Ascending aorta (tissue), 2 donors: ENCODE measurements around the gene TAS1R2. TPM values are rescaled to one million over a fixed set of nuclear protein-coding genes. Genes with fewer than 3 reads are reported as not detected.

Experiments used
- DNase-seq, 2 donors: peaks; one replicate each; pipeline ENCODE4 v3.0.0-alpha.2; 2019; ENCODE audit warnings: low spot score in 2 of 2
- H3K27ac ChIP-seq, 2 donors: fragments of 200-600 bp; sonication (generic); one replicate each; pipeline ENCODE4 v1.5.1; 2016 to 2017; ENCODE audit warnings: mild to moderate bottlenecking in 1 of 2
- H3K27me3 ChIP-seq: fragments of 200-600 bp; sonication (generic); one replicate; pipeline ENCODE4 v1.5.1; 2017
- H3K36me3 ChIP-seq, 2 donors: fragments of 200-600 bp; sonication (generic); one replicate each; pipeline ENCODE4 v1.5.1; 2016
- H3K4me1 ChIP-seq, 2 donors: fragments of 200-600 bp; sonication (generic); one replicate each; pipeline ENCODE4 v1.5.1; 2016 to 2017; ENCODE audit warnings: mild to moderate bottlenecking in 1 of 2
- H3K4me3 ChIP-seq, 2 donors: fragments of 200-600 bp; sonication (generic); one replicate each; pipeline ENCODE4 v1.5.1; 2016 to 2017; ENCODE audit warnings: mild to moderate bottlenecking in 1 of 2
- H3K9me3 ChIP-seq, 2 donors: fragments of 200-600 bp; sonication (generic); one replicate each; pipeline ENCODE4 v1.5.1; 2016
- CTCF ChIP-seq, 3 experiments: fragments of 200-600 bp in 2 of 3; fragments of 450-650 bp in 1 of 3; sonication (generic) in 2 of 3; IDR thresholded peaks; one replicate each; pipeline ENCODE4 v1.5.1; 2016 to 2019; ENCODE audit warnings: antibody characterized with exemption in 3 of 3, mild to moderate bottlenecking in 1 of 3, moderate library complexity in 1 of 3
- intact Hi-C: fragments of 100-400 bp; cut with DNase I; formaldehyde crosslinking; loops from one replicate; pipeline ENCODE4 v1.15.1; 2023
- total RNA-seq: library from RNA; depleted of rRNA; stranded (reverse); fragments of >200 nt; gene quantifications from one replicate; pipeline ENCODE4 v1.1.0, GENCODE V29; 2016

The TAS1R2 gene
- total RNA-seq, 1 donor from 2014 or later, result not detected

- intact Hi-C loops, result no loop called here
- no peak for DNase-seq
- no peaks in the 10 kb centered on the region for H3K27me3 ChIP-seq
- H3K4me3 ChIP-seq, result no peak overlapping the region
- H3K4me1 ChIP-seq, result no peaks in the 10 kb centered on the region
- no peaks in the 10 kb centered on the region for H3K9me3 ChIP-seq
- H3K36me3 ChIP-seq, result no peaks in the 10 kb centered on the region
- no peak overlapping the region for H3K27ac ChIP-seq
- no peak for TF ChIP-seq CTCF (IDR thresholded peaks at IDR 0.05)
These were observed 40.3 kb downstream of the TAS1R2 start for GRCh38 chr1:18819203-18819602.

GRCh38 chr1:18817795-18818435, 41.5 kb downstream of the TAS1R2 start:
- no peak for DNase-seq
- no peaks in the 10 kb centered on the region for H3K9me3 ChIP-seq

GRCh38 chr1:18817316-18817715, 42.1 kb downstream of the TAS1R2 start:
- TF ChIP-seq CTCF (IDR thresholded peaks at IDR 0.05), result no peak
- H3K27me3 ChIP-seq, result no peaks in the 10 kb centered on the region
- DNase-seq, result no peak
- intact Hi-C loops, result no loop called here
- no peaks in the 10 kb centered on the region for H3K9me3 ChIP-seq
- no peaks in the 10 kb centered on the region for H3K4me1 ChIP-seq
- no peaks in the 10 kb centered on the region for H3K36me3 ChIP-seq
- no peak overlapping the region for H3K27ac ChIP-seq
- no peak overlapping the region for H3K4me3 ChIP-seq

More at GRCh38 chr1:18817795-18818435, 41.5 kb downstream of the TAS1R2 start:
- no peaks in the 10 kb centered on the region for H3K4me1 ChIP-seq
- TF ChIP-seq CTCF (IDR thresholded peaks at IDR 0.05), result no peak
- no peaks in the 10 kb centered on the region for H3K27me3 ChIP-seq
- no peak overlapping the region for H3K27ac ChIP-seq
- intact Hi-C loops, result no loop called here
- no peak overlapping the region for H3K4me3 ChIP-seq
- no peaks in the 10 kb centered on the region for H3K36me3 ChIP-seq

- Histone ChIP-seq H3K4me3 (no peak overlapping the region), H3K4me1 (no peaks in the 10 kb centered on the region), H3K27me3 (no peaks in the 10 kb centered on the region), H3K9me3 (no peaks in the 10 kb centered on the region), H3K36me3 (no peaks in the 10 kb centered on the region), H3K27ac (no peak overlapping the region)
- DNase-seq, result no peak
- TF ChIP-seq CTCF (IDR thresholded peaks at IDR 0.05), result no peak
- intact Hi-C loops, result no loop called here
These were observed 42.7 kb downstream of the TAS1R2 start for GRCh38 chr1:18816808-18817207.

GRCh38 chr1:18814874-18815531, 44.5 kb downstream of the TAS1R2 start:
- intact Hi-C loops, result no loop called here
- Histone ChIP-seq H3K36me3 (no peaks in the 10 kb centered on the region), H3K4me1 (no peaks in the 10 kb centered on the region), H3K27me3 (no peaks in the 10 kb centered on the region), H3K4me3 (no peak overlapping the region), H3K27ac (no peak overlapping the region), H3K9me3 (no peaks in the 10 kb centered on the region)
- TF ChIP-seq CTCF (IDR thresholded peaks at IDR 0.05), result no peak
- DNase-seq, result no peak
